Right ventricle myocardium inferior (tissue), 1 donor: Measurements from ENCODE around the gene DAP. TPM values are rescaled to one million over a fixed set of nuclear protein-coding genes. Genes with fewer than 3 reads are reported as not detected.

ENCODE experiments used
- ATAC-seq: fragments of 200-7000 bp; cut with Tn5 transposase; one replicate; pipeline ENCODE4 v1.9.1; 2020; ENCODE audit warnings: mild to moderate bottlenecking, moderate library complexity
- DNase-seq: peaks from one replicate; pipeline ENCODE4 v3.0.0; 2021; ENCODE audit errors: missing footprints
- intact Hi-C: fragments of 100-400 bp; cut with DNase I; formaldehyde crosslinking; loops from one replicate; pipeline ENCODE4 v1.11.0; 2022
- total RNA-seq: library from RNA; stranded (reverse); fragmentation: NEBNext Ultra II Directional; extraction: Animal tissue kit (Norgen Biotek cat#: 25700); gene quantifications from one replicate; pipeline ENCODE4 v1.2.1, GENCODE V29; 2021
- donor health status: DM: no; HTN: yes; CAD: no; lungs with severe emphysema.

DAP gene
- total RNA-seq, 1 donor from 2014 or later = 18.7 TPM

GRCh38 chr5:10682801-10683525 lies 78.1 kb downstream of the DAP start:
- intact Hi-C loops = no loop called here
- ATAC-seq = no peak
- no peak for DNase-seq

GRCh38 chr5:10681731-10682679 lies 79.0 kb downstream of the DAP start:
- intact Hi-C loops = no loop called here
- DNase-seq = no peak

DNA sequence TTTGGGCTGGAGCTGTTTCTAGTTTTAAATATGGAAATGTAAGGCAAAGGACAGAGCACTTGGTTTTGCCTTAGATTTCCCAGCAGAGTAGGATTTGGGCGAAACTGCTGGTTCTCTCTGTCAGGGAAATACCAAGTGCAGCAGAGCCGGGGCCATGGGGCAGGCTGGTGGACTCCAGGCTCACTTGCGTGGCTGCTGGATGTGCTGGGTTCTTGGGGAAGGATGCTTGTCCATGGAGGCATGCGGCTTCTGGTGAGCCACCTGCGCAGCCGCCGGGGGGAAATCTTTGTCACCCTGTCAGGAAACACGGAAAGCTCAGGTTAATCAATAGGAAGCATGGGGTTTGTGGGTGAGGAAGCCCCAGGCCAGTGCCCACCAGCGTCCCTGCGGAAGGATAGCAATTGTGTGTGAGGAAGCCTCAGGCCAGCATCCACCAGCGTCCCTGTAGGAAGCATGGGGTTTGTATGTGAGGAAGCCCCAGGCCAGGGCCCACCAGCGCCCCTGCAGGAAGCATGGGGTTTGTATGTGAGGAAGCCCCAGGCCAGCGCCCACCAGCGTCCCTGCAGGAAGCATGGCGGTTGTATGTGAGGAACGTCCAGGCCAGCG lies 80.1 kb downstream of the DAP start:
- intact Hi-C loops = no loop called here
- DNase-seq (no peak), ATAC-seq (no peak)

More at GRCh38 chr5:10681731-10682679, 79.0 kb downstream of the DAP start:
- ATAC-seq = no peak

- no peak for DNase-seq
- ATAC-seq = peak; percentile 46
- intact Hi-C loops = no loop called here
Measured at GRCh38 chr5:10679336-10679988, 81.6 kb downstream of the DAP start.

GRCh38 chr5:10678244-10678643 lies 82.8 kb downstream of the DAP start:
- intact Hi-C loops = no loop called here
- no peak for ATAC-seq

DNA sequence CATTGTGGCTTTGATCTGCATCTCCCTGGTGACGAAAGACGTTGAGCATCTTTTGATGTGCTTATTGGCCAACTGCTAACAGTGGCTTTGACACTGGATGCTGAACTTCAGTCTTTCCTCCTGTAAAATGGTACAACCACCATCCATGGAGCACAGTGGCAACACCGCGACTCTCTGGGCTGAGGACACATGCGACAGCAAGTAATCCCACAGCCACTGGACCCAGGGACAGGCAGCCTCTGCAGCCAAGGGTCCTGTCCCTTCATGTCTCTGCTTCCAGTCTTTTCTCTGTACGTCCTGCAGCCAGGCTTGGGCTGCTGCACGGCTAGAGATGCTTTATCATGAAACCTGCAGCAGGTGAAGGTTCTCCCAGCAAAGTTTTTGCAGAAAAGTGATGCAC lies 83.5 kb downstream of the DAP start:
- intact Hi-C loops = no loop called here
- ATAC-seq (no peak), DNase-seq (no peak)

More at GRCh38 chr5:10678244-10678643, 82.8 kb downstream of the DAP start:
- DNase-seq = no peak

DNA sequence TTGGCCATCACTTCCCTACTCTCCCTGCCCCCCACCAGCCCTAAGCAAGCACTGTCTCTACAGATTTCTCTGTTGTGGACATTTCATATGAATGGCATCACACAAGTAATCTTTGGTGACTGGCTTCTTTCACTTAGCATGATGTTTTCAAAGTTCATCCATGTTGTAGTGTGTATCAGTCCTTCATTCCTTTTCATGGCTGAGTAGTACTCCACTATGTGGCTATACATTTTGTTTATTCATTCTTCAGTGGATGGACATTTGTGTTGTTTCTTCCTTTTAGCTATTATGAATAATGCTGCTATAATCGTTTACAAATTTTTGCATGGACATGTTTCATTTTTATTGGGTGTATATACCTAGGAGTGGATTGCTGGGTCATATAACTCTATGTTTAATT lies 84.1 kb downstream of the DAP start:
- no peak for ATAC-seq
- intact Hi-C loops = no loop called here
- no peak for DNase-seq

DNA sequence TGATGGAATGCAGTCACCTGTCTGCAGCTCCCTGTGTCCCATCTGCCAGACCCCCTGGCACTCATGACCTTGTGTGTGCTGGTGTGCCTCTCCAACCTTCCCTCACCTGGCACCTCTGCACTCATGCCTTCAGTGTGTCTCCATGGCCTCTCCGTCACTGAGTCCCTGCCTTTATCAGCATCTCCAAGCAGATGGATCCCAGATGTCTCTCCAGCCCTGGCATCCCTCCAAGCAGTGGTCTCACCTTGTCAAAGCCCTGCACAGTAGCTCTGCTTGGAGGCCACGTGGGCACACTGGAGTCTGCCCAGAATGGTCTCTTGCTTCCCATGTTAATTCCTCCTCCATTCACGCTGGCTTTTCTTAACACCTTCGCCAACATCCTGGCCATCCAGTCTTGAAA lies 84.8 kb downstream of the DAP start:
- DNase-seq (no peak), ATAC-seq (no peak)
- intact Hi-C loops = no loop called here

DNA sequence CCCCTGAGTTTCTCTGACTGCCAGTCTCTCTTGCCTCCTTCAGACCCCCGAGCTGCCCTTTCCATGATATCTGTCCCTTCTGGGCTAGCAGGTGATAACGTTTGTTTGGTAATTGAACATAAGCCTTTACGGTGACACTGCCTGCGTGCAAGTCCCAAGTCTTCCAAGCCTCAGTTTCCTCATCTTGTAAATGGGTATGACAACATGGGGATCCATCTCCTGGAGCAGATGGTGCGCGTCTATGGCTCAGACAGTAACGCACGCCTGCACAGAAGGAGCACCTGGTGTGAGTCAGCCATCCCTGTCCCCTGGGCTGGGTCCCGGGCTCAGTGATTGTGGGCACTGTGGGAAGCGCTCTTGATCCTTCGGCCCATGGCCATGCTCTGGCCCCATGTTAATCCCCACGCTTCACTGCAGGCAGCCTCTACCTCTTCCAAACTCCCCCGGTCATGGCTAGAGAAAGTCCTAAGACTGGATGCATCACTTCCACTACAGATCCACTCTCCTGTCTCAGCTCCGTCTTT lies 85.8 kb downstream of the DAP start:
- no peak for ATAC-seq
- DNase-seq = no peak
- intact Hi-C loops = no loop called here

DNA sequence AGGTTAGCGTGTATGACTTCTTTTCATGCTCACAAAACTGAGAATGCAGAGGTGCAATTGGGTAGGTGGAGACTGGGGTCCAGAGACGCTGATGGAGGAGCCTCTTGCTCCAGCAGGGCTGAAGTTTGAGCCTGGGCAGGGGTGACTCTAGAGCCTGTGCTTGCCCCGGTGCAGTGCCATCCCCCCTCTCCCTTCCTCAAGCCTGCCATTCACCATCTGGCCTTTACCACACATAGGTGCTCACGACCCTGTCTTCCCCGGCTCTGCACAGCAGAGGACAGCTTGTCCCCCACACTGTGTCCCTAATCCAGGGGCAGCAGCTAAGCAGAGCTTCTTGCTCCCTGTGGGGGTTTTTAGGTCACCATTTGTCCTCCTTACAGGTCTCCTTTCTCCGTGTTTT lies 86.5 kb downstream of the DAP start:
- ATAC-seq (no peak), DNase-seq (no peak)
- intact Hi-C loops = no loop called here

DNA sequence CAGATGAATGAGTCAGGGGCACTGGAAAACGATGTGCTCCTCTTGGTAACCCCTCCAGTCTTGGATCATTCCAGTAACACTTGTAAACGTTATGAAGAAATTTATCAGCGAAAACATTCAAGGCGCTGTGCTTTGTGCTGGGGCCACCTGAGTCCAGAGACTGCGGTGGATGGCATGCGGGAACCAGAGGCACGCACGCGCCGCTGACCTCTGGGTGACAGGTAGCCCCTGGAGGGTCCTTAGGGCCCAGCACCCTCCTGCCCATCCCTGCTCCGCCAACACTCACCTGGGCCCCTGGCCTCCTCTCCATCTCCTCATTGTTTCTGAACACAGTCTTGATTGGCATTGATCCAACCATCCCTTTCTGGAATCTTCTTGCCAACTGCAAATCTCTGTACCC lies 86.9 kb downstream of the DAP start:
- intact Hi-C loops = no loop called here
- ATAC-seq (no peak), DNase-seq (no peak)

DNA sequence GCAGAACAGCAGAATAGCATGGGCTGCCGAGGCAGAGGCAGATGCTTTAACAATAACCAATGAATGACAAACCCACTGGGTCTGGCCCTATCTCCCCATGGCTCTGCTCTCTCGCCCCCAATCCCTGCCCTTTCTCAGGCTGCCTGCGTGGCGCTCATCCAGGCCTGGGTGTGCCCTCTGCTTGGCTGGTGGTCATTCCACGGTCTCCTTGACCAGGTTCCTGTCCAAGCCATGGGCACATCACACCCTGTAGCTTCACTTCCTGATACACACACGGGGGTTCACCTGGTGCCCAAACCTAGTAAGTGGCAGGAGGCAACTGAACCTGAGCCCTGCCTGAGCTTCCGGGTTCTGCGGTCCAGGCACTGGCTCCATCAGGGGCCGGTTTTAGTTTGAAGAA lies 87.6 kb downstream of the DAP start:
- no peak for ATAC-seq
- DNase-seq = no peak
- intact Hi-C loops = no loop called here

- intact Hi-C loops = no loop called here
- ATAC-seq (no peak), DNase-seq (no peak)
Measured at GRCh38 chr5:10673017-10673389, 88.0 kb downstream of the DAP start.

- intact Hi-C loops = no loop called here
- no peak for ATAC-seq
- no peak for DNase-seq
Measured at GRCh38 chr5:10672146-10673016, 88.7 kb downstream of the DAP start.

DNA sequence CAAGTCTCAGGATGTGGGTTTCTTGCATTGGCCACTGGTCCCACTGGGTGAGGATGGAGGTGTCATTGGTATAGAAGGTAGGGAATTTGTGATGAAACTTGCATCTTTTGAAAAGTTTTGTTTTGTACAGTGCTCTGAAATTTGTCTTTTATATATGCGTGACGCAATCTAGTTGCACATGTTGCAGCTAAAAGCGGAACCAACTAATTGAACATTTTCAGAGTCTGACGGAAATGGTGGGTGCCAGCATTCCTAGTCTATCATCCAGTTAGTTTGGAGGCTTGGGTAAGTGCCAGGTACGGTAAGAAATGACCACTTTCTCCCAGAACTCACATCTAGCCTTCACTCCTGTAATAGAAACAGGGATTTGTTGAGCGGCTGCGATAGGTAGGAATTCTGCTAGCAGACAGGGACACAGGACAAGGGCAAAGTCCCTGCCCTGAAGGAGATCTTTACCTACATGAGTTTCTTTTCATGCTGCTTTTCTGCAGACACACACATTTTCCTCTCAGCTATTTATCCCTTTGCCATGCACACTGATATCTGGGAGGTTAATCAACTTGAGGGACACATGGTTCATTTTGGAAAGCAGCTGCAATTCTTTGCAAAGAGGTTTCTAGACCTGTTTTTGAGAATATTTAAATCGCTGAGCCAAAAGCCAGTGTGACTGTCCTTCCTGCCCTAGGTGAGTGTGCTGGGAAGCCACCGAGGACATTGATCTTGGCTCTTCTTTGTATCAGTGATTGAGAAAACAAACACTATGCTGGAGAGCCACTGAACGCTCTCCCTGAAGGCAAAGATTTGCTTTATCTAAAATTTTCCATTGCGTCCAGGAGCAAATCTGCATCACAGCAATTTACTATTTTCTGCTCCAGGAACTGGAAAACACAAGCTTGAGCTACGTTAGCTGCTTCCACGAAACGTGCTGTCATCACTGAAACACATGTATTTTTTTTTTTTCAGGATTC lies 89.7 kb downstream of the DAP start:
- ATAC-seq = no peak

DNA sequence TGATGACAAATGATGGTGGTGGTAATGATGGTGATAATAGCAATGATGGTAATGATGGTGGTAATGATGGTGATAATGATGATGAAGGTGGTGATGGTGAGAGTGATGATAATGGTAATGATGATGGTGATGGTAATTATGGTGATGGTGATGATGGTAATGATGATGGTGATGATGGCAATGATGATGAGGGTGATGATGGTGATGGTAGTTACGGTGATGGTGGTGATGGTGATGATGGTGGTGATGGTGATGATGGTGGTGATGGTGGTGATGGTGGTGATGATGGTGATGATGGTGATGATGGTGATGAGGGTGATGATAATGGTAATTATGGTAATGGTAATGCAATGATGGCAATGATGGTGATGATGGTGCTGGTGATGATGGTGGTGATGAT lies 91.1 kb downstream of the DAP start:
- DNase-seq (no peak), ATAC-seq (no peak)
- intact Hi-C loops = no loop called here

More for the DNA sequence above, 89.7 kb downstream of the DAP start:
- intact Hi-C loops = no loop called here
- DNase-seq = no peak

- ATAC-seq (no peak), DNase-seq (no peak)
- intact Hi-C loops = no loop called here
Measured at GRCh38 chr5:10668697-10669096, 92.3 kb downstream of the DAP start.
